ENCODE measurements around the gene B4GALNT3. TPM values are rescaled to one million over a fixed set of nuclear protein-coding genes. Genes with fewer than 3 reads are reported as not detected.

The B4GALNT3 gene
- total and polyA plus RNA-seq, 10 of the 15 experiments (the other 5 are each of a cell fraction or from before 2014, with no cell fraction given): 0.05 to 4.2 (median 2.7) TPM; not detected in 1

DNA sequence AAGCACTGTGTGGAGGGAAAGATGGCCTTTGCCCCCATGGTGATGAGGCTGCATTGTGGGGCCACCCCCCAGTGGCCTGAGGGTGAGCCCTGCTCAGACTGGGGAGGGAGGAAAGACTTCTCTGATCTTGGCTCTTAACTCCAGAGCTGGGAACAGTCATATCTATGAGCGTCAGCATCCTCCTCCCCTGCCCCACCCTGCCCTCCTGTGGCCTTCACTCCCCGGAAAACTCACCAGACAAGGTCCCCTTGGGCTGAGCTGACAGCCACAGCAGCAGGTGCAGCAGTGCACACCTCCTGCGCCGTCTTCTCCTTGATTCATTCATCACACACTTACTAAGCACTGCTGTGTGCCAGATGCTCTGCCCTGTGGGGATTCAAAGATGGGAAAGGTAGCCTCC, 98.8 kb downstream of the B4GALNT3 start (continued):
- TF ChIP-seq NRF1 (conservative IDR thresholded peaks at IDR 0.05; ENCODE audit: low read depth, low read length): no peak
- TF ChIP-seq E4F1 (IDR thresholded peaks at IDR 0.05; ENCODE audit: borderline replicate concordance, partially characterized antibody): no peak

DNA sequence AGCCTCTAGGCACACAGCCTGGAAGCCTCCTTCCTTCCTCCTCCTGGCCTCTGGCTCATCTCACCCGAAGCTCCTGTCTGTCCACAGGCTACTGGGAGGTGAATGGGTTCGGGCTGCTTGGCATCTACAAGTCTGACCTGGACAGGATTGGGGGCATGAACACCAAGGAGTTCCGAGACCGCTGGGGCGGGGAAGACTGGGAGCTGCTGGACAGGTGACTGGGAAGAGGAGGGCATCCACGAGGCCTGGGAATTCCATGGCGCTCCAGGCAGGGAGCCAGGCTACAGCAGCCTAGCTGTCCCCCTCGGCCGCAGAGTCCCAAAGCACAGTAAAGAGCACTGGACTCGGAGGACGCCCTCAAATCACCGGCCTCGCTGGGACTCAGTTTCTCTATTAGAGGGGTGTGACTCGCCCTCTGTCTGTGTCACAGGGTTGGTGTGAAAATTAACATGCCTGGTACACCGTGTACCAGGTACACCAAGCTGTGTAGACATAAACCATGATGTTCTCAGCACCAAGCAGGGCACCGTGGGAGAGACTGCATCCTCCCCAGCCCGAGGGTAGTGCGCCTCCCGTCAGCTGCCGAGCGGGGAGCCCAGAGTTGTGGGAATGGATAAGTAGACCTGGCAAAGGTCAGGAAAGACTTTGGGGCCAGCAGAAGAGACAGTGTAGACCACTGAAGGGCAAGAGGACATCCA, 99.6 kb downstream of the B4GALNT3 start:
- SMC1A ChIA-PET (ENCODE audit: uncharacterized antibody, unreplicated experiment): no interaction called here
- POLR2A ChIA-PET: interaction anchor here (0.6 kb wide), 1 partner anchor 127 kb away, joined by 4 read pairs; no protein-coding TSS in a partner anchor
- Histone ChIP-seq H3K4me2 (ENCODE audit: control insufficient read depth, insufficient read depth) (no peak overlapping the region), H3K9me3 (replicated peaks; ENCODE audit: control insufficient read depth, insufficient read depth, low read length) (no peaks in the 10 kb centered on the region), H3K79me2 (ENCODE audit: control insufficient read depth, insufficient read depth, low read length) (no peaks in the 10 kb centered on the region), H3K27ac (ENCODE audit: control insufficient read depth, insufficient read depth) (no peak overlapping the region), H3K36me3 (ENCODE audit: control insufficient read depth in 2 of 2, insufficient read depth in 2 of 2, low read length in 1 of 2) (no peaks in the 10 kb centered on the region), H3K9ac (ENCODE audit: control insufficient read depth, insufficient read depth, low read length) (no peak overlapping the region), H2AFZ (ENCODE audit: control insufficient read depth, low read depth, low read length) (no peak overlapping the region), H3K27me3 (replicated peaks in 1 of 2; ENCODE audit: control insufficient read depth in 2 of 2, insufficient read depth in 2 of 2, low read length in 1 of 2) (no peaks in the 10 kb centered on the region), H4K20me1 (ENCODE audit: control insufficient read depth, insufficient read depth) (no peaks in the 10 kb centered on the region), H3K4me3 (no peak overlapping the region), H3K4me1 (ENCODE audit: control insufficient read depth, insufficient read depth, low read length) (peaks cover 23% of the 10 kb centered on the region)
- WGBS (ENCODE audit: insufficient coverage, insufficient replicate concordance, low lambda C conversion rate, missing lambda C conversion rate): 62% methylated on average over 21 of the region's 21 CpGs
- no peak for ATAC-seq
- TF ChIP-seq CREM (IDR thresholded peaks at IDR 0.05; ENCODE audit: low read depth): no peak
- TF ChIP-seq NRF1 (conservative IDR thresholded peaks at IDR 0.05; ENCODE audit: low read depth, low read length): no peak
- no peak for TF ChIP-seq HDAC6 (IDR thresholded peaks at IDR 0.05; ENCODE audit: unreplicated experiment)
- no peak for TF ChIP-seq RAD51 (IDR thresholded peaks at IDR 0.05)
- TF ChIP-seq MYB (IDR thresholded peaks at IDR 0.05; ENCODE audit: borderline replicate concordance, low read depth, low read length): no peak
- no peak for TF ChIP-seq STAT3 (IDR thresholded peaks at IDR 0.05; ENCODE audit: low read depth, low read length)
- TF ChIP-seq SREBF2 (IDR thresholded peaks at IDR 0.05; ENCODE audit: low read length): no peak
- no peak for FAIRE-seq
- CTCF ChIA-PET: interaction anchor here (1.0 to 1.1 kb wide), 2 partner anchors 12 to 16 kb away, joined by 3 to 4 read pairs; no protein-coding TSS in a partner anchor
- in situ Hi-C loops (cut with MboI) (no loop called here), intact Hi-C loops (cut with micrococcal nuclease; ENCODE audit: unreplicated experiment) (no loop called here)
- RAD21 ChIA-PET (ENCODE audit: unreplicated experiment): no interaction called here
- BruUV-seq (replicated peaks): no TSS peak
- DNase-seq (ENCODE audit: low read depth, low spot score): no peak

Measured in GM12878 (cell line).